Peyer's patch (tissue), 4 donors: Measurements from ENCODE around the gene BMPER.

Source experiments
- POLR2A ChIP-seq, 2 donors: fragments of 450-650 bp; IDR thresholded peaks; one replicate each; pipeline ENCODE4 v1.5.1; 2017; ENCODE audit warnings: antibody characterized with exemption in 2 of 2, mild to moderate bottlenecking in 2 of 2, moderate library complexity in 2 of 2
- TF ChIP-seq, protein P1 (sequence below), 6 experiments: fragments of 450-650 bp in 4 of 6; fragments of 200-600 bp in 2 of 6; sonication (generic) in 1 of 6; IDR thresholded peaks; one replicate each; pipeline ENCODE4 v1.5.1; 2017 to 2019; ENCODE audit warnings: antibody characterized with exemption in 6 of 6, mild to moderate bottlenecking in 3 of 6, moderate library complexity in 1 of 6

DNA sequence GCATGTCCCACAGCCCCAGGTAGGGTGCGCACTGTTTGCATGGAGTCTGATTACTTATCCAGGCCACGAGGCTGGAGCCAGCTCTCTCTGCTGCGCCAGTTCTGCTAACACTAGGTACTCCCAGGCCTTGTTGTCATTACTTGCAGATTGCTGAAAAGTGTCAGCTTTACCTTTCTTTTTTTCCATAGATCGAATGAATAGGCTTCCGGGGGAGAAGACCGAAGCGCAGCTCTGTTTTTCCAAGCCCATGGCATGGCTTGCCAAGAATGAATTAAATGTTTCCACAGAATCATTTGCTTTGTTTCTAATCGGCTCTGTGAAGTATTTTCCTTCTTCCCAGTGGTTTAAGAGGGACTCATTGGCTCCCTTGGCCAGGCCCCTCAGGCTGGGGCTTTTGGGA is 285.8 kb downstream of the BMPER start:
- TF ChIP-seq POLR2A (IDR thresholded peaks at IDR 0.05): no peak
- TF ChIP-seq, protein P1, sequence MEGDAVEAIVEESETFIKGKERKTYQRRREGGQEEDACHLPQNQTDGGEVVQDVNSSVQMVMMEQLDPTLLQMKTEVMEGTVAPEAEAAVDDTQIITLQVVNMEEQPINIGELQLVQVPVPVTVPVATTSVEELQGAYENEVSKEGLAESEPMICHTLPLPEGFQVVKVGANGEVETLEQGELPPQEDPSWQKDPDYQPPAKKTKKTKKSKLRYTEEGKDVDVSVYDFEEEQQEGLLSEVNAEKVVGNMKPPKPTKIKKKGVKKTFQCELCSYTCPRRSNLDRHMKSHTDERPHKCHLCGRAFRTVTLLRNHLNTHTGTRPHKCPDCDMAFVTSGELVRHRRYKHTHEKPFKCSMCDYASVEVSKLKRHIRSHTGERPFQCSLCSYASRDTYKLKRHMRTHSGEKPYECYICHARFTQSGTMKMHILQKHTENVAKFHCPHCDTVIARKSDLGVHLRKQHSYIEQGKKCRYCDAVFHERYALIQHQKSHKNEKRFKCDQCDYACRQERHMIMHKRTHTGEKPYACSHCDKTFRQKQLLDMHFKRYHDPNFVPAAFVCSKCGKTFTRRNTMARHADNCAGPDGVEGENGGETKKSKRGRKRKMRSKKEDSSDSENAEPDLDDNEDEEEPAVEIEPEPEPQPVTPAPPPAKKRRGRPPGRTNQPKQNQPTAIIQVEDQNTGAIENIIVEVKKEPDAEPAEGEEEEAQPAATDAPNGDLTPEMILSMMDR (IDR thresholded peaks at IDR 0.05): no peak
